Uterus (tissue), 2 donors: ENCODE results near the gene BICRAL.

Experiments used
- POLR2A ChIP-seq, 2 donors: fragments of 450-650 bp; IDR thresholded peaks; one replicate each; pipeline ENCODE4 v1.6.1; 2016; ENCODE audit warnings: antibody characterized with exemption in 2 of 2, mild to moderate bottlenecking in 1 of 2, moderate library complexity in 1 of 2
- TF ChIP-seq, protein P1 (sequence below), 4 experiments: fragments of 200-600 bp in 2 of 4; fragments of 450-650 bp in 2 of 4; sonication (generic) in 2 of 4; IDR thresholded peaks; one replicate each; pipeline ENCODE4 v1.5.1; 2016 to 2019; ENCODE audit warnings: antibody characterized with exemption in 4 of 4, mild to moderate bottlenecking in 2 of 4, moderate library complexity in 1 of 4

DNA sequence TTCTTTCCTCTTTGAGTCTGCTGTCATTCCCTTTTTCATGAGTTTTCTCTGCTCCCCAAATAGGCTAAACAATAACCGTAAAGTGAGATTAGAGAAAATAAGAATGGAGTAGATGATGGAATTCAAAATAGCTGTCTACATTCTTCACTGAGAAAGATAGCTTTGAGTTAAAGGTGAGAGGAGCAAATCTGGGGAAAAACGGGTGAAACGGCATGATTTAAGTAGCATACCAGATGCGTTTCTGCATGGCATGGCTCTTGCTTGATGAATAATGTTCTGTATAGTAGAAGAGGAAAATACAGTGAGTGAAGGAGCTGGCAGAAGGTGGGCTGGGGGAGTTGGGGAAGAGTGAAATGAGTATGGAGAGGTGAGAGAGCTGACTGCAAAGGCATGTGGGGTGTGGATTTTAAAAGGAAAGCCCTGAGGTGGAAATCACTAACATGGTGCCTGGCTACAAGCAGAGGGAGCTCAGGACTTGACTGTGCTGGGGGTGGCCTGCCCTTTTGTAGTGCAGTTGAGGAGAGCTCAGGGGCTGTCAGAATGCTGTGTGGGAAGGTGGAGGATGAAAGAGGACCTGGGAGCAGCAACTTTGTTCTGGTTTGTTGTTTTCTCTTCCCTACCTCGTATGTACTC is 8.8 kb downstream of the BICRAL start:
- no peak for TF ChIP-seq POLR2A (IDR thresholded peaks at IDR 0.05)
- TF ChIP-seq, protein P1, sequence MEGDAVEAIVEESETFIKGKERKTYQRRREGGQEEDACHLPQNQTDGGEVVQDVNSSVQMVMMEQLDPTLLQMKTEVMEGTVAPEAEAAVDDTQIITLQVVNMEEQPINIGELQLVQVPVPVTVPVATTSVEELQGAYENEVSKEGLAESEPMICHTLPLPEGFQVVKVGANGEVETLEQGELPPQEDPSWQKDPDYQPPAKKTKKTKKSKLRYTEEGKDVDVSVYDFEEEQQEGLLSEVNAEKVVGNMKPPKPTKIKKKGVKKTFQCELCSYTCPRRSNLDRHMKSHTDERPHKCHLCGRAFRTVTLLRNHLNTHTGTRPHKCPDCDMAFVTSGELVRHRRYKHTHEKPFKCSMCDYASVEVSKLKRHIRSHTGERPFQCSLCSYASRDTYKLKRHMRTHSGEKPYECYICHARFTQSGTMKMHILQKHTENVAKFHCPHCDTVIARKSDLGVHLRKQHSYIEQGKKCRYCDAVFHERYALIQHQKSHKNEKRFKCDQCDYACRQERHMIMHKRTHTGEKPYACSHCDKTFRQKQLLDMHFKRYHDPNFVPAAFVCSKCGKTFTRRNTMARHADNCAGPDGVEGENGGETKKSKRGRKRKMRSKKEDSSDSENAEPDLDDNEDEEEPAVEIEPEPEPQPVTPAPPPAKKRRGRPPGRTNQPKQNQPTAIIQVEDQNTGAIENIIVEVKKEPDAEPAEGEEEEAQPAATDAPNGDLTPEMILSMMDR (IDR thresholded peaks at IDR 0.05) = no peak
